A673 (cell line): ENCODE data around the gene MAOB.

Source experiments
- EZH2 ChIP-seq: fragments of 200-600 bp; sonication (generic); IDR thresholded peaks from 2 replicates; pipeline ENCODE4 v1.6.1; 2017; ENCODE audit warnings: borderline replicate concordance, low read depth, mild to moderate bottlenecking, mixed read lengths, antibody characterized with exemption, low read length; ENCODE audit not compliant: poor library complexity, severe bottlenecking
- TF ChIP-seq, protein P1 (sequence below): fragments of 300-800, 200-600 bp; sonication (generic); conservative IDR thresholded peaks from 2 replicates; pipeline ENCODE4 v1.5.1; 2017; ENCODE audit warnings: low read depth, mild to moderate bottlenecking, antibody characterized with exemption, low read length, moderate library complexity, mixed read lengths

DNA sequence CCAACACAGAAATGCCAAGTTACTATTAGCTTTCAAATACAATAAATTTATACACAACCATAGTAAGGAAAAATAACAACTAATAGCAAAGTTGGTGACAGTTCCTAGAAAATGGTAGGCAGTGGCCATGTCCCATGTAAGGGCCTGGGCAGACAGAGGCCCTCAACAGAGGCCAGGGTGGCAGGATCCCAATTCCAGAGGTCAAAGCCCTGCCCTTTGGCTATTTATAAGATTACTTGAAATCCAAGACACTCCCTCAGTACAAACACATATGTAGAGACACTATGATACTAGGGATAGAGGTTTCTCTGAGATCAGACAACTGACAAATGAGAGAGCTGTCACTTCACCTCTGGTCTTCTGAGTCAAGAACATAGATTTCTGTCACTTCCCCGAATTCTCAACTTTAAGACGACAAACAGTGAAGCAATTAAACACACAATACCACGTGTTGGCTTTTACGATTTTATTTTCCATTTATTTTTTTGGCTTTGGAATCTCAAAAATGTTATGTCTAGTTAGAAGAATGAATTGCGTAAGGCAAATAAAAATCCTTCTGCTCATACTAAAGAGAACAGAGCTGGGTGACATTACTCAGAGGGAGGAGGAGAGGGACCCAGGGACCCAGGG is 16.3 kb upstream of the MAOB start:
- TF ChIP-seq, protein P1, sequence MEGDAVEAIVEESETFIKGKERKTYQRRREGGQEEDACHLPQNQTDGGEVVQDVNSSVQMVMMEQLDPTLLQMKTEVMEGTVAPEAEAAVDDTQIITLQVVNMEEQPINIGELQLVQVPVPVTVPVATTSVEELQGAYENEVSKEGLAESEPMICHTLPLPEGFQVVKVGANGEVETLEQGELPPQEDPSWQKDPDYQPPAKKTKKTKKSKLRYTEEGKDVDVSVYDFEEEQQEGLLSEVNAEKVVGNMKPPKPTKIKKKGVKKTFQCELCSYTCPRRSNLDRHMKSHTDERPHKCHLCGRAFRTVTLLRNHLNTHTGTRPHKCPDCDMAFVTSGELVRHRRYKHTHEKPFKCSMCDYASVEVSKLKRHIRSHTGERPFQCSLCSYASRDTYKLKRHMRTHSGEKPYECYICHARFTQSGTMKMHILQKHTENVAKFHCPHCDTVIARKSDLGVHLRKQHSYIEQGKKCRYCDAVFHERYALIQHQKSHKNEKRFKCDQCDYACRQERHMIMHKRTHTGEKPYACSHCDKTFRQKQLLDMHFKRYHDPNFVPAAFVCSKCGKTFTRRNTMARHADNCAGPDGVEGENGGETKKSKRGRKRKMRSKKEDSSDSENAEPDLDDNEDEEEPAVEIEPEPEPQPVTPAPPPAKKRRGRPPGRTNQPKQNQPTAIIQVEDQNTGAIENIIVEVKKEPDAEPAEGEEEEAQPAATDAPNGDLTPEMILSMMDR, result no peak
- TF ChIP-seq EZH2, result no peak
